Measurements from ENCODE around the gene DSCAML1. TPM values are rescaled to one million over a fixed set of nuclear protein-coding genes. Genes with fewer than 3 reads are reported as not detected.

DSCAML1 gene
- total RNA-seq, 1 donor from 2014 or later, result not detected

GRCh38 chr11:117795638-117796455 lies 1.2 kb downstream of the DSCAML1 start:
- DNase-seq (ENCODE audit: extremely low read depth, low read depth, low spot score), result no peak

GRCh38 chr11:117794772-117795629 lies 2.0 kb downstream of the DSCAML1 start:
- no peak for DNase-seq (ENCODE audit: extremely low read depth, low read depth, low spot score)

- no peak for DNase-seq (ENCODE audit: extremely low read depth, low read depth, low spot score)
These were observed 2.9 kb downstream of the DSCAML1 start for GRCh38 chr11:117794135-117794534.

- DNase-seq (ENCODE audit: extremely low read depth, low read depth, low spot score), result no peak
These were observed 3.4 kb downstream of the DSCAML1 start for GRCh38 chr11:117793583-117793982.

GRCh38 chr11:117792992-117793391 lies 4.0 kb downstream of the DSCAML1 start:
- no peak for DNase-seq (ENCODE audit: extremely low read depth, low read depth, low spot score)

GRCh38 chr11:117792241-117792640 lies 4.8 kb downstream of the DSCAML1 start:
- no peak for DNase-seq (ENCODE audit: extremely low read depth, low read depth, low spot score)

- DNase-seq (ENCODE audit: extremely low read depth, low read depth, low spot score), result no peak
These were observed 6.7 kb downstream of the DSCAML1 start for GRCh38 chr11:117790279-117790678.

- no peak for DNase-seq (ENCODE audit: extremely low read depth, low read depth, low spot score)
These were observed 7.8 kb downstream of the DSCAML1 start for GRCh38 chr11:117789241-117789640.

- DNase-seq (ENCODE audit: extremely low read depth, low read depth, low spot score), result no peak
These were observed 10.7 kb downstream of the DSCAML1 start for GRCh38 chr11:117786135-117786870.

- no peak for DNase-seq (ENCODE audit: extremely low read depth, low read depth, low spot score)
These were observed 14.9 kb downstream of the DSCAML1 start for GRCh38 chr11:117782101-117782500.

- no peak for DNase-seq (ENCODE audit: extremely low read depth, low read depth, low spot score)
These were observed 15.4 kb downstream of the DSCAML1 start for GRCh38 chr11:117781627-117782026.

GRCh38 chr11:117780456-117780855 lies 16.6 kb downstream of the DSCAML1 start:
- DNase-seq (ENCODE audit: extremely low read depth, low read depth, low spot score), result no peak

GRCh38 chr11:117774553-117774952 lies 22.5 kb downstream of the DSCAML1 start:
- no peak for DNase-seq (ENCODE audit: extremely low read depth, low read depth, low spot score)

GRCh38 chr11:117772360-117772759 lies 24.7 kb downstream of the DSCAML1 start:
- no peak for DNase-seq (ENCODE audit: extremely low read depth, low read depth, low spot score)

GRCh38 chr11:117771841-117772240 lies 25.2 kb downstream of the DSCAML1 start:
- no peak for DNase-seq (ENCODE audit: extremely low read depth, low read depth, low spot score)

- DNase-seq (ENCODE audit: extremely low read depth, low read depth, low spot score), result no peak
These were observed 25.8 kb downstream of the DSCAML1 start for GRCh38 chr11:117771197-117771596.

- DNase-seq (ENCODE audit: extremely low read depth, low read depth, low spot score), result no peak
These were observed 27.0 kb downstream of the DSCAML1 start for GRCh38 chr11:117770061-117770460.

GRCh38 chr11:117769533-117769932 lies 27.5 kb downstream of the DSCAML1 start:
- no peak for DNase-seq (ENCODE audit: extremely low read depth, low read depth, low spot score)

GRCh38 chr11:117768506-117768905 lies 28.5 kb downstream of the DSCAML1 start:
- DNase-seq (ENCODE audit: extremely low read depth, low read depth, low spot score), result no peak

- DNase-seq (ENCODE audit: extremely low read depth, low read depth, low spot score), result no peak
These were observed 29.9 kb downstream of the DSCAML1 start for GRCh38 chr11:117767071-117767470.

- no peak for DNase-seq (ENCODE audit: extremely low read depth, low read depth, low spot score)
These were observed 30.4 kb downstream of the DSCAML1 start for GRCh38 chr11:117766576-117766975.

Measured in glomerular endothelial cell (primary cell).